HUES64 (cell line): ENCODE results near the gene COL1A2.

Experiments used
- H3K27ac ChIP-seq: 2 replicates; pipeline ENCODE4 v1.7.0; 2013; ENCODE audit warnings: low read depth, low read length, inconsistent platforms
- H3K27me3 ChIP-seq: 2 replicates; pipeline ENCODE4 v1.6.1; 2013; ENCODE audit warnings: mild to moderate bottlenecking, low read length; ENCODE audit not compliant: insufficient read depth
- H3K36me3 ChIP-seq: 2 replicates; pipeline ENCODE4 v1.6.1; 2013; ENCODE audit warnings: mild to moderate bottlenecking, low read length; ENCODE audit not compliant: insufficient read depth
- H3K4me1 ChIP-seq: 2 replicates; pipeline ENCODE4 v1.6.1; 2013; ENCODE audit warnings: mild to moderate bottlenecking, low read length, moderate library complexity; ENCODE audit not compliant: insufficient read depth
- H3K4me3 ChIP-seq: 2 replicates; pipeline ENCODE4 v1.5.1; 2013; ENCODE audit warnings: mild to moderate bottlenecking, low read length, moderate library complexity
- H3K9ac ChIP-seq: 2 replicates; pipeline ENCODE4 v1.6.1; 2013; ENCODE audit warnings: mild to moderate bottlenecking, low read depth, low read length
- H3K9me3 ChIP-seq: 2 replicates; pipeline ENCODE4 v1.6.1; 2013; ENCODE audit warnings: low read depth, low read length; ENCODE audit not compliant: insufficient read depth
- WGBS: fragments of 150-250, 120-280 bp; methylation state at CpG from one replicate; pipeline ENCODE4 v1.1.7; 2013; ENCODE audit warnings: missing lambda C conversion rate; 5-methylcytosine and 5-hydroxymethylcytosine counted together

COL1A2 gene

DNA sequence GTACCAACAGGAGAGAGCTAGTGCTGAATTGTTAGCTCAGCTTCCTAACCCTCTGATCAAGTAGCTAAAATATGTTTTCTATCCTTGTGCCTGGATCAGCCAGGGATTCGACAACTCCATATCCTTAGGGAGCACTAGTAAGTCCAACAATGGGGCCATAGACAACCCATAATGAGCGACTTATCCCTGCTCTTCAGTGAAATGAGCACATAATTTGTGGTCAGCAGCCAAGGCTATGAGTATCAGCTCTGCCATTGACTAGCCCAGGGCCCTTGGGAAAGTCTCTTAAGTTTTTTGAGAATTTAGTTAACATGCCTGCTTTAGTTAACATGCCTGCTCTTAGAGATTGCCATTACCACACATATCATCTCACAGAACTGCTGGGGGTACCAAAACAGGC, 39.3 kb downstream of the COL1A2 start:
- H3K4me3 ChIP-seq, result no peak overlapping the region
- H3K36me3 ChIP-seq, result peaks cover 17% of the 10 kb centered on the region
- WGBS, result 85% methylated on average over 2 of the region's 2 CpGs
- H3K27me3 ChIP-seq, result no peaks in the 10 kb centered on the region
- H3K27ac ChIP-seq, result no peak overlapping the region
- H3K4me1 ChIP-seq, result no peaks in the 10 kb centered on the region
- no peak overlapping the region for H3K9ac ChIP-seq
- H3K9me3 ChIP-seq, result no peaks in the 10 kb centered on the region

DNA sequence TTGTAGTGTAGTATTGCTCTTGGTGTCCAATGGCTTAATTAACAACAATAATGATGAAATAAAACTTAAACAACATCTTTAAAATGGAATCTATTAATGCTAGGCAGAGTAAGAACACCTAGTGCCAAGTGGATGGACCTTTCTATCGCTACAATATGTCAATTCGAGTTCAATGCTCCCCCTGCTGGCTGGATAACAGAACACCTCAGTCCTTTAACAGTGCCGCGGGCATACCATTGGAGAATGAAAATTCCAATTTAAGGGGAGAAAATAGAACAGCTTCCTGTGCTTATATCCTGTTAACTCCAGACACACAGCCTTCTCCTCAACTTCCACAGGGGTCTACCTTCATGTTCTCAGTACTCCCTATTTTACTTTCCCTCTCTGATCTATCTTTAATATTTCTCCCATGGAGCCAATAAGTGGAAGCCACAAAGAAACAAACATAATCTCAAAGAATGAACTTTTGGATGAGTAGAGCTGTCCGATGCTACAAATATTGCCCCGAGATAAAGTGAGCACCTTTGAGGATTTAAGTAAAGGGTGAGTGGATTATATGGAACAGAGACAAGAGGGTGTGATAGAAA, 41.4 kb downstream of the COL1A2 start:
- Histone ChIP-seq H3K4me3 (no peak overlapping the region), H3K9ac (no peak overlapping the region), H3K27ac (no peak overlapping the region), H3K4me1 (peaks cover 9% of the 10 kb centered on the region), H3K9me3 (no peaks in the 10 kb centered on the region), H3K27me3 (no peaks in the 10 kb centered on the region), H3K36me3 (no peaks in the 10 kb centered on the region)
- 35% methylated on average over 6 of the region's 6 CpGs for WGBS

DNA sequence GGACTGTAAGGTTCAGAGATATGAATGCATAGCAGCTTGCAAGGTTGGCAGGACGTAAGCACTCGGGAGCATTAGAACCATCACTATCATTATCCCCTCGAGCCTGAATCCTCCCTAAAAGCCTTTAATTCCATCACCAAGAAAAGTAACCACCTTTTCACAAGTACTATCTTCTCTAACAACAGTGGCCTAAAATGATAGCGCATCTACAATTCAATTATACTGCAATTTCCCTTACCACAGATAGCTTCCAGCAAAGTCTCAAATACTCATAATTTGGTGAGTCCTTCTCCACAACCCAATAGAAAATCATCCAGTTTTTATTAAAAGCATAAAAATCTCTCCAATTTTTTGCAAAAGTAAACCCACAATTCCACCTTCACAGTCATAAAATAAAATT, 42.0 kb downstream of the COL1A2 start:
- Histone ChIP-seq H3K9ac (no peak overlapping the region), H3K27me3 (no peaks in the 10 kb centered on the region), H3K4me1 (peaks cover 9% of the 10 kb centered on the region), H3K27ac (no peak overlapping the region), H3K9me3 (no peaks in the 10 kb centered on the region), H3K4me3 (no peak overlapping the region), H3K36me3 (no peaks in the 10 kb centered on the region)
- 94% methylated on average over 4 of the region's 4 CpGs for WGBS

DNA sequence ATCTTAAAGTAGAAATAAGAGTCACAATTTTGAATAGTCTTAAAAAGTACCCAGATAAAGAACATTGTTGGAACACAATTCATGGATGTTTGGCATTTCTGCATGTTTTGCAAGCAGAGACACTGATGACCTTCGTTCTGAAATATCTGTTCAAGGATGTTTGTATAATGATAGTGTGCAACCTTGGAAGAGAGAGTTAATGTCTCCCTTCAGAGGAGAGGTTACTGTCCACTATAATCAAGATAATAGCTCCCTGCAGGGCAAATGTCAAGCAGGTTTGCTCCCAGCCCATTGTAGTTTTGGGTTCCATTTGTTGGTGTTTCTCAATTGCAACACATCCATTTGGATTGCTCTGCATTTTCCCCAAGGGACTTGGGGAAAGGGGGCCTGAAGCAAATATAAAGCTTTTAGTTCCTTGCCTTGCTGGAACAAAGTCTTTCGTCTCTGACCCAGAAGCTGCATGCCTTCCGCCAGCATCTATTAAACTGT, 45.2 kb downstream of the COL1A2 start:
- Histone ChIP-seq H3K9ac (no peak overlapping the region), H3K36me3 (no peaks in the 10 kb centered on the region), H3K27ac (no peak overlapping the region), H3K4me1 (peaks cover 9% of the 10 kb centered on the region), H3K9me3 (no peaks in the 10 kb centered on the region), H3K27me3 (no peaks in the 10 kb centered on the region), H3K4me3 (no peak overlapping the region)
- 83% methylated on average over 3 of the region's 3 CpGs for WGBS

DNA sequence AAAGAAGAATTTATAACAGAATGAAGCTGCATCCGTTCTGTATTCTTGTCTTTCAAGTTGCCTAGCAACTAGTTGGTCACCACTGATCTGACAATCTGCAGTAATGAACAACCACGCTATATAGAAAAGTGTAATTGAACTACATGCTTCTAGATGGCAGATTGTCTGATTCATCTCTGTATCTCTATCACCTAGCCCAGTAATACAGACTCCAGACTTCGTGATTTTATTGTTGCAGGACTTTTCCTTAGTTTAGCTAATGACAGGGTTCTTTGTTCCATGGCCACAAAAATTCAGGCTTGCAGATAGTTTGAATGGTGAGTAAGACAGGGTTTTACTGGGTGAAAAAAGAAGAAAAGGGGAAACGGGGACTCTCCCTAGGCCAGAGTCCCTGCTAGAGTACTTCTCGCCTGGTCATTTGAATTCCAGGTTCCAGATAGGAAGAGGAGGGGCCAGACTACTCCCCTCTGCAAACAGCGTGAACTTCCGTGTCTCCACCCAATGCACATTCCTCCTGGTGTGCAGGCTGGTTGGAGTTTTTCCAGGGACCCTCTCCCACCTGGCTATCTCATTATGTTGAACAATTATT, 45.9 kb downstream of the COL1A2 start:
- Histone ChIP-seq H3K27ac (no peak overlapping the region), H3K36me3 (no peaks in the 10 kb centered on the region), H3K9me3 (no peaks in the 10 kb centered on the region), H3K4me1 (peaks cover 9% of the 10 kb centered on the region), H3K9ac (no peak overlapping the region), H3K27me3 (no peaks in the 10 kb centered on the region), H3K4me3 (no peak overlapping the region)
- WGBS, result 81% methylated on average over 7 of the region's 7 CpGs

DNA sequence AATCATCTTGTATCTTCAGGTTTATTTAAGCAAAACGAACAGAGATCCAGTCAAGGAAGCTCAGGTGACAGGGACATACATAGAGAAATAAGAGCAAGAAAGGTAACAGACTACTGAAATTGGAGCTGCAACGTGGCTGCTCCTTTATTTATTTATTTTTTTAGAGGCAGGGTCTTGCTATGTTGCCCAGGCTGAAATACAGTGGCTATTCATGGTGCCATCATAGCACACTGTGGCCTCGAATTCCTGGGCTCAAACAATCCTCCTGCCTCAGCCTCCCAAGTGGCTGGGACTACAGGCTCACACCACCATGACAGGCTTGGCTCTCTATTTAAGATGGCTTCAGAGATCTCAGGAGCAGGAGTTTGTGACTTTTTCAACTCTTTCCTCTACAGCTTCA, 46.4 kb downstream of the COL1A2 start:
- Histone ChIP-seq H3K27me3 (no peaks in the 10 kb centered on the region), H3K9me3 (no peaks in the 10 kb centered on the region), H3K9ac (no peak overlapping the region), H3K4me3 (no peak overlapping the region), H3K36me3 (no peaks in the 10 kb centered on the region), H3K27ac (no peak overlapping the region), H3K4me1 (peaks cover 9% of the 10 kb centered on the region)
- 95% methylated on average over 3 of the region's 3 CpGs for WGBS

DNA sequence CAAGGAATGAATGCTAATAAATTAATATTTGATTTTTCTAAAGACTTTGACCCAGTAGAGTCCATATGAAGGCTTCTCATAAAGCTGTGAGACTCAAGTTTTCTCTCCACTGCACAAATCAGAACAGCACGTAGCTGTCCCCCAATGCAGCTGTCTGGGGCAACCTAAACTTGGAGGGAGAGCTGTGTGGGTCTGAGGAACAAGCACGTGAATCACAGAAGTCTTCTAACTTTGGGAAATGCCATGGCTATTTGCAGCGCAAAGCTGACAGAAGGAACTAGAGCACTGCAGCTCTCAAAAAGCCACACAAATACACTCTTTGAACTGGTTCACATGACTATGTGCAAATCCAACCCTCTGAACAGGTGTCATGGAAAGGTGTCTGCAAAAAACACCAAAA, 47.9 kb downstream of the COL1A2 start:
- H3K27ac ChIP-seq, result no peak overlapping the region
- 87% methylated on average over 3 of the region's 3 CpGs for WGBS
- no peak overlapping the region for H3K9ac ChIP-seq
- no peaks in the 10 kb centered on the region for H3K9me3 ChIP-seq
- H3K4me3 ChIP-seq, result no peak overlapping the region
- H3K27me3 ChIP-seq, result no peaks in the 10 kb centered on the region
- H3K36me3 ChIP-seq, result no peaks in the 10 kb centered on the region
- H3K4me1 ChIP-seq, result peaks cover 9% of the 10 kb centered on the region

DNA sequence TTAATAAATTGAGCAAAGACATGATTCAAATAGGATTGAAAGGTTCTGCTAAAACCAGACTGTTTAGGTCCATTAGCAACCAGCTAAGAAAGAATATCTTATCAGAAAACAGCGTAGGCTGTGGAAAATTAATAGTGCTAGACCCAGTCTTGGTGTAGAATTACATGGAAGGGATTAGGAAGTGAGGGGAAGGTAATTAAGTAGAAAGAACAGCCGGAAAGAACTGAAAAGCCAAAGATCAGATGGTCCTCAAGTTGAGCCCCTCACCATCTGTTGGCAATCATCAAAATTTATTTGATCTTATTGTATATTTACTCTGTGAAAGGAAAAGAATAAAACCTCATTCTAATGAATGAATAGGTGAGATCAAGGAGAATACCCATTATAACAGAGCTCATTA, 50.1 kb downstream of the COL1A2 start:
- no peaks in the 10 kb centered on the region for H3K27me3 ChIP-seq
- peaks cover 5% of the 10 kb centered on the region for H3K4me1 ChIP-seq
- no peaks in the 10 kb centered on the region for H3K9me3 ChIP-seq
- H3K9ac ChIP-seq, result no peak overlapping the region
- WGBS, result 79% methylated on average over 2 of the region's 2 CpGs
- H3K36me3 ChIP-seq, result no peaks in the 10 kb centered on the region
- H3K4me3 ChIP-seq, result no peak overlapping the region
- no peak overlapping the region for H3K27ac ChIP-seq

DNA sequence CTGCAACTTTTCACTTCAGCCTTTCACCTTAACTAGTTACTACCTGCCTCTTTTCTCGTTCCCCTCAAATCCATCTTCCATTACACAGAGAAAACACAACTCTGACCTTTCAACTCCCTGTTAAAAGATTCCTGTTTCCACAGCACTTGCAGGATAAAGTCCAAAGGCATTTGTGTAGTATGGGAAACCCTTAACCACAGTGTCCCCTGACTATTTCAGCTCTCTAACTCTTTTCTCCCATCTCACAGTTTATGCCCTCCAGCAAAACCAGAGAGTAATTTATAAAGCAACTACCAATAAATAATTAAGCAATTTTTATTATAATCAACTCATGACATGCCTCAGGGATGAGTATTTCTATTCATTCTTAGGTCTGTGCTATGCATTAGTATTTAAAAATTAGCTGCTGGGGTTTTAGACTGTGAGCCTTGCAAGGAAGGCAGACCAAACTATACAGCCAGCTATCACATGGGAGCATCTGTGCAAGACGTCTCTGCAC, 51.0 kb downstream of the COL1A2 start:
- H3K27ac ChIP-seq, result no peak overlapping the region

DNA sequence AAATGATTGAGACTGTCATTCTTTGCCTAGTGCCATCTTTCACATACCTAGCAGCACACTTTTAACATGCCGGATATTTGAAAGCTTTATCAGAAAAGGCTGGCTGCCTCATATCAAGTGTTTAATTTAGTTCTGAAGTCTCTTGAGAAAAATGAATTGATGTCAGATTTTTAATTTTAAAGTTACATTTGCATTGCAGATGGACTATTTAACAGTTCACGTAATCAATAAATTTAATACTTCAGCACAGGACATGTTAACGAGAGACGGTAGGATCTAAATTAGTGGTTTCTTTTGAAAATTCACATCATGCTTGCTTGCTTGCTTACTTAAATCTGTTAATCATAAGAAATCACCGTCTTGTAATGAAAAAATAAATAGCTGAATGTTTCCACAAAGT, 51.6 kb downstream of the COL1A2 start:
- H3K9ac ChIP-seq, result no peak overlapping the region
- H3K4me3 ChIP-seq, result no peak overlapping the region
- no peaks in the 10 kb centered on the region for H3K9me3 ChIP-seq
- WGBS, result 100% methylated on average over 4 of the region's 5 CpGs
- no peaks in the 10 kb centered on the region for H3K27me3 ChIP-seq
- H3K36me3 ChIP-seq, result no peaks in the 10 kb centered on the region
- H3K4me1 ChIP-seq, result no peaks in the 10 kb centered on the region
- H3K27ac ChIP-seq, result no peak overlapping the region

More for the DNA sequence above, 51.0 kb downstream of the COL1A2 start:
- H3K36me3 ChIP-seq, result no peaks in the 10 kb centered on the region
- 84% methylated on average over 2 of the region's 2 CpGs for WGBS
- no peak overlapping the region for H3K9ac ChIP-seq
- no peaks in the 10 kb centered on the region for H3K4me1 ChIP-seq
- no peaks in the 10 kb centered on the region for H3K9me3 ChIP-seq
- no peak overlapping the region for H3K4me3 ChIP-seq
- H3K27me3 ChIP-seq, result no peaks in the 10 kb centered on the region

DNA sequence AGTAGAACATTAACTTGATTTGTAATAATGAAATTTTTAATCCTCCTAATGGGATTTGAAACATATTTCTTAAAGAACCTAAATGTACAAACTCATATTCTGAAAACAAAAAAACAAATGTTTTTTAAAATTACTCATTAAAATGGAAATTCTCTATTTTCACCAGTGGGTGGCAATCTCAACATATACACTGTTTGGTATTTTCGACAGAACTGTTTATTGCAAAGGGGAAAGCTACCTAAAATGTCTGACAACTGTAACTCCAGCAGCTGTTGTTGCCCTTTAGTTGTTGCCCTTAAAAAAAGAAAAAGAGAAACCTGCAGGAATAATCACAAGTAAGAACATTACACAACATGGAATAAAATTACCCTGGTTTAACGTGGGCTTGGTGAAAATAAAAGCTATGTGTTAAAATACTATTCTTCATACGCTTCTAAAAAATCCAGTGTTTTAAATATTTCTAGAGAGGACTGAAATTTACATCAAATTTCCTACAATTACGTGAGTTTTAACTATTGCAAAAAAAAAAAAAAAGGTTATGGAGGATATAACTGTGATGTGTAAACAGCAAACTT, 54.5 kb downstream of the COL1A2 start:
- Histone ChIP-seq H3K27ac (no peak overlapping the region), H3K4me1 (no peaks in the 10 kb centered on the region; the same call in 1 of the 2 replicates), H3K36me3 (no peaks in the 10 kb centered on the region), H3K27me3 (no peaks in the 10 kb centered on the region), H3K9me3 (no peaks in the 10 kb centered on the region), H3K9ac (no peak overlapping the region), H3K4me3 (no peak overlapping the region)
- 56% methylated on average over 1 of the region's 4 CpGs for WGBS
